Measurements from ENCODE around the gene TMEM94.

TMEM94 gene

GRCh38 chr17:75498726-75499213 is 42.3 kb downstream of the TMEM94 start:
- no peak for DNase-seq

- DNase-seq, result no peak
Observed at GRCh38 chr17:75499313-75500022, 43.0 kb downstream of the TMEM94 start.

- no peak for DNase-seq
Observed at GRCh38 chr17:75500419-75501216, 44.2 kb downstream of the TMEM94 start.

GRCh38 chr17:75501378-75502071 is 45.1 kb downstream of the TMEM94 start:
- DNase-seq, result no peak

GRCh38 chr17:75502072-75502720 is 45.8 kb downstream of the TMEM94 start:
- DNase-seq, result no peak

- DNase-seq, result no peak
Observed at GRCh38 chr17:75502721-75503329, 46.4 kb downstream of the TMEM94 start.

GRCh38 chr17:75503337-75503950 is 47.0 kb downstream of the TMEM94 start:
- no peak for DNase-seq

GRCh38 chr17:75503976-75504346 is 47.5 kb downstream of the TMEM94 start:
- no peak for DNase-seq

- peak; percentile 57 to 61 for DNase-seq
Observed at GRCh38 chr17:75504347-75505151, 48.1 kb downstream of the TMEM94 start.

GRCh38 chr17:75505152-75505409 is 48.6 kb downstream of the TMEM94 start:
- DNase-seq, result no peak

GRCh38 chr17:75505640-75506039 is 49.2 kb downstream of the TMEM94 start:
- no peak for DNase-seq

GRCh38 chr17:75506134-75506533 is 49.7 kb downstream of the TMEM94 start:
- no peak for DNase-seq

GRCh38 chr17:75506888-75507287 is 50.5 kb downstream of the TMEM94 start:
- DNase-seq, result no peak

- no peak for DNase-seq
Observed at GRCh38 chr17:75507733-75508719, 51.6 kb downstream of the TMEM94 start.

GRCh38 chr17:75508931-75509361 is 52.5 kb downstream of the TMEM94 start:
- DNase-seq, result no peak

GRCh38 chr17:75509528-75510258 is 53.3 kb downstream of the TMEM94 start:
- no peak for DNase-seq

- no peak for DNase-seq
Observed at GRCh38 chr17:75511270-75511609, 54.8 kb downstream of the TMEM94 start.

- no peak for DNase-seq
Observed at GRCh38 chr17:75511610-75512575, 55.5 kb downstream of the TMEM94 start.
